HG03159 (cell line): ENCODE data around the gene BUB3.

Experiments
- ATAC-seq: cut with Tn5 transposase; IDR thresholded peaks from one replicate; pipeline ENCODE4 v1.9.1; 2021; ENCODE audit warnings: mild to moderate bottlenecking, moderate library complexity; ENCODE audit not compliant: unreplicated experiment

The BUB3 gene

GRCh38 chr10:123202506-123202905, 48.3 kb downstream of the BUB3 start:
- no peak for ATAC-seq

- ATAC-seq: no peak
Observed at GRCh38 chr10:123203393-123204126, 49.4 kb downstream of the BUB3 start.

GRCh38 chr10:123204127-123204461, 49.9 kb downstream of the BUB3 start:
- ATAC-seq: no peak

- ATAC-seq: no peak
Observed at GRCh38 chr10:123205041-123205440, 50.8 kb downstream of the BUB3 start.

GRCh38 chr10:123212063-123212462, 57.9 kb downstream of the BUB3 start:
- ATAC-seq: no peak

GRCh38 chr10:123212640-123213039, 58.4 kb downstream of the BUB3 start:
- ATAC-seq: no peak

- ATAC-seq: no peak
Observed at GRCh38 chr10:123213192-123213591, 59.0 kb downstream of the BUB3 start.
